B cell (primary cell): ENCODE measurements around the gene B4GALT1. TPM values are rescaled to one million over a fixed set of nuclear protein-coding genes. Genes with fewer than 3 reads are reported as not detected.

Source experiments
- ATAC-seq: fragments of 200-7000 bp; cut with Tn5 transposase; one replicate; pipeline ENCODE4 v1.10.0; 2021; ENCODE audit warnings: low read depth, mild to moderate bottlenecking, moderate number of reproducible peaks, moderate library complexity
- CTCF ChIA-PET: fragments of 350-600 bp; sonication (Branson Sonifier 250); formaldehyde crosslinking; loops from one replicate; lab custom pipeline; 2021; ENCODE audit warnings: antibody characterized with exemption, inconsistent platforms; lab: Charles Lee
- POLR2A ChIA-PET: fragments of 350-600 bp; sonication (Branson Sonifier 250); formaldehyde crosslinking; loops from one replicate; lab custom pipeline; 2021; ENCODE audit warnings: antibody characterized with exemption; lab: Charles Lee
- DNase-seq: peaks from one replicate; pipeline ENCODE4 v3.0.0; 2013
- H2AFZ ChIP-seq: 2 replicates; pipeline ENCODE4 v1.6.1; 2012; ENCODE audit warnings: mild to moderate bottlenecking, low read depth, low read length; ENCODE audit not compliant: insufficient read depth, poor library complexity, severe bottlenecking
- H3K27ac ChIP-seq, 2 donors: 1 replicate in 1 of 2; 2 replicates in 1 of 2; pipeline ENCODE4 v1.5.1; 2012 to 2013; ENCODE audit warnings: low read length in 2 of 2, mild to moderate bottlenecking in 2 of 2, moderate library complexity in 1 of 2
- H3K27me3 ChIP-seq, 4 experiments: fragments of 200-600 bp in 1 of 4; sonication (generic) in 1 of 4; replicated peaks in 1 of 4; 1 replicate in 2 of 4; 2 replicates in 2 of 4; pipeline versions ENCODE4 v1.6.1 to v1.7.0; 2013 to 2016; ENCODE audit warnings: low read length in 3 of 4, mild to moderate bottlenecking in 2 of 4, mixed read lengths in 1 of 4, moderate library complexity in 1 of 4; ENCODE audit not compliant: insufficient read depth in 4 of 4, control insufficient read depth in 3 of 4; ENCODE audit errors: control extremely low read depth in 1 of 4
- H3K36me3 ChIP-seq, 2 experiments: replicated peaks in 1 of 2; 1 replicate in 1 of 2; 2 replicates in 1 of 2; pipeline versions ENCODE4 v1.6.1 to v1.7.1; 2013; ENCODE audit warnings: low read length in 1 of 2; ENCODE audit not compliant: insufficient read depth in 2 of 2, control insufficient read depth in 1 of 2; ENCODE audit errors: control extremely low read depth in 1 of 2, extremely low read depth in 1 of 2
- H3K4me1 ChIP-seq, 2 donors: fragments of 200-600 bp in 1 of 2; sonication (generic) in 1 of 2; 1 replicate in 1 of 2; 2 replicates in 1 of 2; pipeline versions ENCODE4 v1.5.1 to v1.6.1; 2013 to 2017; ENCODE audit warnings: low read length in 2 of 2; ENCODE audit not compliant: control insufficient read depth in 2 of 2, insufficient read depth in 2 of 2
- H3K4me2 ChIP-seq: replicated peaks from 2 replicates; pipeline ENCODE3; 2012; ENCODE audit warnings: mild to moderate bottlenecking, low read depth, low read length; ENCODE audit not compliant: poor library complexity, severe bottlenecking
- H3K4me3 ChIP-seq, 5 experiments: fragments of 200-600 bp in 1 of 5; sonication (generic) in 1 of 5; 1 replicate in 3 of 5; 2 replicates in 2 of 5; pipeline versions ENCODE4 v1.5.1 to v1.7.0; 2011 to 2016; ENCODE audit warnings: low read length in 4 of 5, mild to moderate bottlenecking in 4 of 5, low read depth in 2 of 5, control low read depth in 1 of 5, moderate library complexity in 1 of 5; ENCODE audit not compliant: insufficient read depth in 1 of 5; ENCODE audit errors: control extremely low read depth in 1 of 5, extremely low read depth in 1 of 5
- H3K79me2 ChIP-seq: fragments of 200-600 bp; sonication (generic); one replicate; pipeline ENCODE4 v1.6.0; 2016; ENCODE audit warnings: low read length; ENCODE audit not compliant: control insufficient read depth, insufficient read depth
- H3K9ac ChIP-seq: fragments of 200-600 bp; sonication (generic); 2 replicates; pipeline ENCODE4 v1.6.1; 2017; ENCODE audit warnings: mild to moderate bottlenecking, low read length, moderate library complexity
- H3K9me3 ChIP-seq, 3 donors: one replicate each; pipeline versions ENCODE4 v1.6.1 to v1.7.1; 2013; ENCODE audit warnings: low read length in 2 of 3; ENCODE audit not compliant: control insufficient read depth in 2 of 3, insufficient read depth in 1 of 3; ENCODE audit errors: control extremely low read depth in 1 of 3
- H4K20me1 ChIP-seq: 2 replicates; pipeline ENCODE4 v1.6.0; 2012; ENCODE audit warnings: mild to moderate bottlenecking, low read length; ENCODE audit not compliant: insufficient read depth, control insufficient read depth, poor library complexity, severe bottlenecking
- H3K27ac Mint-ChIP-seq: one replicate; pipeline ENCODE4 v1.8.0; 2021; ENCODE audit warnings: mixed read lengths
- H3K27me3 Mint-ChIP-seq: one replicate; pipeline ENCODE4 v1.8.0; 2021; ENCODE audit warnings: mixed read lengths
- H3K4me1 Mint-ChIP-seq: one replicate; pipeline ENCODE4 v1.8.0; 2021; ENCODE audit warnings: mixed read lengths
- H3K4me3 Mint-ChIP-seq: one replicate; pipeline ENCODE4 v1.8.0; 2021; ENCODE audit warnings: mixed read lengths
- H3K9me3 Mint-ChIP-seq: one replicate; pipeline ENCODE4 v1.8.0; 2022; ENCODE audit warnings: mixed read lengths; ENCODE audit not compliant: insufficient read depth
- EZH2 ChIP-seq: IDR thresholded peaks from 2 replicates; pipeline ENCODE4 v1.6.1; 2012; ENCODE audit warnings: borderline replicate concordance, low read depth, mild to moderate bottlenecking, moderate library complexity, low read length; ENCODE audit not compliant: insufficient read depth, poor library complexity, severe bottlenecking
- WGBS: methylation state at CpG from one replicate; pipeline ENCODE4 v1.1.5; 2013; ENCODE audit warnings: missing lambda C conversion rate; ENCODE audit not compliant: insufficient coverage; 5-methylcytosine and 5-hydroxymethylcytosine counted together
- intact Hi-C: fragments of 100-400 bp; cut with micrococcal nuclease; formaldehyde crosslinking; loops from one replicate; pipeline ENCODE4 v1.10.0; 2022
- polyA plus RNA-seq: library from polyadenylated mRNA; depleted of rRNA; stranded (reverse); fragments of >200 nt; gene quantifications from 2 replicates; pipeline ENCODE4 v1.2.3, GENCODE V29; 2012
- total RNA-seq, 2 donors: library from RNA; stranded (reverse); fragments of 120-200 nt in 1 of 2; gene quantifications; 1 replicate in 1 of 2; 2 replicates in 1 of 2; pipeline versions ENCODE4 v1.2.3 to v1.2.4, GENCODE V29; 2013 to 2022
- TF ChIP-seq, protein P1 (sequence below): fragments of 200-600 bp; IDR thresholded peaks from one replicate; pipeline ENCODE4 v1.8.0; 2022; ENCODE audit warnings: antibody characterized with exemption, mild to moderate bottlenecking

The B4GALT1 gene
- total and polyA plus RNA-seq, 2 donors (not counting 1 experiment from before 2014, with no cell fraction given), result 49.2 to 201 TPM

DNA sequence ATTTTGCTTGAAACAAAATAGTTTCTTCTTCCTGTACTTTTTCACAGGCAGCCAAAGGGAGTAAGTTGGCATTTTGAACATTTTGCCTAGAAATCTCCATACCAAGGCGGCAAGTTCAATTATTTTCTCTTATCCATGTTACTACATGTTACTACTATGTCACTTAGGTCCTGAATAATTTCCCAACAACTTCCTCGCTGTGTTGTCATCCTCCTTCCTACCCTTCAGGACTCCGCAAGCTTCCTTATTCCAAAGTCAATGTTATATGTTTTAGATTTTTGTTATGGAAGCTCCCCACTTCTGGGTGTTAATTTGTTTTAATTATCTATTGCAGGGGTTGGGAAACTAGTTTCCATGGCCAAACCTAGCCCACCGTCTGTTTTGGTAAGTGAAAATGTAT, 9.9 kb upstream of the B4GALT1 start:
- Mint-ChIP-seq H3K27ac (no peak overlapping the region), H3K9me3 (no peaks in the 10 kb centered on the region), H3K27me3 (no peaks in the 10 kb centered on the region), H3K4me3 (no peak overlapping the region), H3K4me1 (peaks cover 6% of the 10 kb centered on the region)
- ATAC-seq (no peak), DNase-seq (no peak)
- Histone ChIP-seq H3K4me2 (no peak overlapping the region), H2AFZ (no peak overlapping the region), H3K27ac (no peak overlapping the region), H3K36me3 (no peaks in the 10 kb centered on the region), H3K4me1 (no peaks in the 10 kb centered on the region), H3K4me3 (no peak overlapping the region), H3K9ac (no peak overlapping the region), H3K27me3 (no peaks in the 10 kb centered on the region), H4K20me1 (no peaks in the 10 kb centered on the region), H3K79me2 (peaks cover 7% of the 10 kb centered on the region), H3K9me3 (no peaks in the 10 kb centered on the region)
- TF ChIP-seq, protein P1, sequence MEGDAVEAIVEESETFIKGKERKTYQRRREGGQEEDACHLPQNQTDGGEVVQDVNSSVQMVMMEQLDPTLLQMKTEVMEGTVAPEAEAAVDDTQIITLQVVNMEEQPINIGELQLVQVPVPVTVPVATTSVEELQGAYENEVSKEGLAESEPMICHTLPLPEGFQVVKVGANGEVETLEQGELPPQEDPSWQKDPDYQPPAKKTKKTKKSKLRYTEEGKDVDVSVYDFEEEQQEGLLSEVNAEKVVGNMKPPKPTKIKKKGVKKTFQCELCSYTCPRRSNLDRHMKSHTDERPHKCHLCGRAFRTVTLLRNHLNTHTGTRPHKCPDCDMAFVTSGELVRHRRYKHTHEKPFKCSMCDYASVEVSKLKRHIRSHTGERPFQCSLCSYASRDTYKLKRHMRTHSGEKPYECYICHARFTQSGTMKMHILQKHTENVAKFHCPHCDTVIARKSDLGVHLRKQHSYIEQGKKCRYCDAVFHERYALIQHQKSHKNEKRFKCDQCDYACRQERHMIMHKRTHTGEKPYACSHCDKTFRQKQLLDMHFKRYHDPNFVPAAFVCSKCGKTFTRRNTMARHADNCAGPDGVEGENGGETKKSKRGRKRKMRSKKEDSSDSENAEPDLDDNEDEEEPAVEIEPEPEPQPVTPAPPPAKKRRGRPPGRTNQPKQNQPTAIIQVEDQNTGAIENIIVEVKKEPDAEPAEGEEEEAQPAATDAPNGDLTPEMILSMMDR, result no peak
- no peak for TF ChIP-seq EZH2
- POLR2A ChIA-PET, result no interaction called here
- CTCF ChIA-PET, result interaction anchor here (1.1 kb wide), 2 partner anchors 24 to 49 kb away, joined by 3 read pairs; no protein-coding TSS in a partner anchor
- WGBS, result 81% methylated on average over 2 of the region's 4 CpGs
- intact Hi-C loops, result no loop called here

DNA sequence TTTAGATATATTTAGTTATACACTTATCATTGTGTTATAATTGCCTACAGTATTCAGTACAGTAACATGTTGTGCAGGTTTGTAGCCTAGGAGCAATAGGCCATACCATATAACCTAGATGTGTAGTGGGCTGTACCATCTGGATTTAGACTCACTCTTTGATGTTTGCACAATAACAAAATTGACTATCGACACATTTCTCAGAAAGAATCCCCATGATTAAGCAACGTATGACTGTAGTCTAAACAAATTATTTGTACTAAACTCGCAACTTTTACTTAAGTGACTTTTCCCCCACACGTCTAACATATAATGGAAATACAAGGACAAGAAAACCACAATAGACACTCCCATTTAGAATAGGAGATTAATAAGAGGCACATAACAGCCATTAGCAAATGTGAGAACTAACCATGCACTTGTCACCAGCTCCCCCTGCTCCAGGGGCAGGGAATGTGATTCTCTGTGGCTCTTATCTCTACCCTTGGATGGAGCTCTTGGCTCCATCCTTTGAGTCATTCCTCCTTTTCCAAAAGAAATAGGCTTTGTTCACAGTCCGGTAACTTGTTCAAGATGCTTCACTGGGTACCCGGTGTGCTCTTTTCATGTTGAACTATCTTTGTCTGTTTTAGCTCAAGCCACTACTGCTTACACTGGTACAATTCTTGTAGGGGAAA, 8.7 kb upstream of the B4GALT1 start:
- intact Hi-C loops, result no loop called here

More for the DNA sequence above, 8.7 kb upstream of the B4GALT1 start:
- Histone ChIP-seq H3K36me3 (no peaks in the 10 kb centered on the region), H3K27ac (no peak overlapping the region), H3K4me1 (peaks cover 0 to under 1% of the 10 kb centered on the region in 2 donors), H3K27me3 (no peaks in the 10 kb centered on the region), H2AFZ (no peak overlapping the region), H4K20me1 (no peaks in the 10 kb centered on the region), H3K79me2 (peaks cover 9% of the 10 kb centered on the region), H3K4me3 (no peak overlapping the region), H3K9me3 (no peaks in the 10 kb centered on the region), H3K9ac (no peak overlapping the region), H3K4me2 (no peak overlapping the region)
- no peaks in the 10 kb centered on the region for H3K27me3 Mint-ChIP-seq
- no peak overlapping the region for H3K4me3 Mint-ChIP-seq
- TF ChIP-seq EZH2, result no peak
- TF ChIP-seq, protein P1, result no peak
- H3K4me1 Mint-ChIP-seq, result peaks cover 9% of the 10 kb centered on the region
- WGBS, result 83% methylated on average over 1 of the region's 6 CpGs
- DNase-seq (no peak), ATAC-seq (no peak)
- ChIA-PET CTCF (no interaction called here), POLR2A (no interaction called here)
- H3K27ac Mint-ChIP-seq, result no peak overlapping the region
- no peaks in the 10 kb centered on the region for H3K9me3 Mint-ChIP-seq
